Liver (tissue), 9 donors: ENCODE measurements around the gene DLG4. TPM values are rescaled to one million over a fixed set of nuclear protein-coding genes. Genes with fewer than 3 reads are reported as not detected.
A peak's percentile ranks its signal among the peaks of the same experiment; 100 is the strongest.

Source experiments
- DNase-seq: peaks from one replicate; pipeline ENCODE4 v3.0.0-alpha.2; 2017; ENCODE audit warnings: low spot score
- H3K27ac ChIP-seq, 2 donors: one replicate each; pipeline ENCODE4 v1.7.0; 2013; ENCODE audit warnings: inconsistent platforms in 2 of 2, low read length in 2 of 2, control low read depth in 1 of 2, low read depth in 1 of 2, mild to moderate bottlenecking in 1 of 2
- H3K27me3 ChIP-seq, 4 donors: one replicate each; pipeline versions ENCODE4 v1.6.1 to v1.7.0; 2013; ENCODE audit warnings: low read length in 3 of 4, inconsistent platforms in 1 of 4, mild to moderate bottlenecking in 1 of 4, moderate library complexity in 1 of 4; ENCODE audit not compliant: control insufficient read depth in 4 of 4, insufficient read depth in 4 of 4
- H3K36me3 ChIP-seq, 4 donors: one replicate each; pipeline versions ENCODE4 v1.6.1 to v1.7.0; 2013; ENCODE audit warnings: low read length in 3 of 4, mild to moderate bottlenecking in 3 of 4, low read depth in 1 of 4, moderate library complexity in 1 of 4; ENCODE audit not compliant: control insufficient read depth in 4 of 4, insufficient read depth in 3 of 4
- H3K4me1 ChIP-seq, 4 donors: one replicate each; pipeline versions ENCODE4 v1.6.1 to v1.7.0; 2013; ENCODE audit warnings: low read length in 3 of 4, mild to moderate bottlenecking in 3 of 4, moderate library complexity in 1 of 4; ENCODE audit not compliant: control insufficient read depth in 4 of 4, insufficient read depth in 4 of 4
- H3K4me3 ChIP-seq, 3 donors: one replicate each; pipeline versions ENCODE4 v1.6.1 to v1.7.0; 2013; ENCODE audit warnings: low read length in 3 of 3, control low read depth in 1 of 3, low read depth in 1 of 3, mild to moderate bottlenecking in 1 of 3
- H3K9ac ChIP-seq, 2 donors: one replicate each; pipeline ENCODE4 v1.7.0; 2013; ENCODE audit warnings: low read length in 2 of 2, mild to moderate bottlenecking in 2 of 2, moderate library complexity in 2 of 2, control low read depth in 1 of 2, low read depth in 1 of 2
- H3K9me3 ChIP-seq, 4 donors: one replicate each; pipeline versions ENCODE4 v1.6.1 to v1.7.0; 2013; ENCODE audit warnings: low read length in 3 of 4; ENCODE audit not compliant: control insufficient read depth in 4 of 4
- EGR1 ChIP-seq, 2 donors: IDR thresholded peaks; 2 replicates each; pipeline ENCODE4 v1.6.1; 2016 to 2018; ENCODE audit warnings: antibody characterized with exemption in 2 of 2, low read depth in 2 of 2
- FOXA1 ChIP-seq: IDR thresholded peaks from 2 replicates; pipeline ENCODE4 v1.6.1; 2016; ENCODE audit warnings: antibody characterized with exemption
- FOXA2 ChIP-seq: IDR thresholded peaks from 2 replicates; pipeline ENCODE4 v1.6.1; 2016; ENCODE audit warnings: antibody characterized with exemption
- GABPA ChIP-seq, 2 donors: IDR thresholded peaks in 1 of 2; conservative IDR thresholded peaks in 1 of 2; 2 replicates each; pipeline ENCODE4 v1.6.1; 2016; ENCODE audit warnings: antibody characterized with exemption in 2 of 2, mild to moderate bottlenecking in 1 of 2, moderate library complexity in 1 of 2
- HNF4A ChIP-seq, 2 donors: conservative IDR thresholded peaks; 2 replicates each; pipeline ENCODE4 v1.6.1; 2016; ENCODE audit warnings: antibody characterized with exemption in 2 of 2, mild to moderate bottlenecking in 2 of 2
- HNF4G ChIP-seq: IDR thresholded peaks from 2 replicates; pipeline ENCODE4 v1.6.1; 2016; ENCODE audit warnings: antibody characterized with exemption
- JUND ChIP-seq, 2 donors: IDR thresholded peaks; 2 replicates each; pipeline ENCODE4 v1.6.1; 2016; ENCODE audit warnings: antibody characterized with exemption in 2 of 2
- NR2F2 ChIP-seq: IDR thresholded peaks from 2 replicates; pipeline ENCODE4 v1.6.1; 2016; ENCODE audit warnings: antibody characterized with exemption
- RAD21 ChIP-seq, 2 donors: IDR thresholded peaks; 2 replicates each; pipeline ENCODE4 v1.6.1; 2016; ENCODE audit warnings: antibody characterized with exemption in 2 of 2, mild to moderate bottlenecking in 2 of 2
- RXRA ChIP-seq, 2 donors: IDR thresholded peaks; 2 replicates each; pipeline ENCODE4 v1.6.1; 2017 to 2018; ENCODE audit warnings: antibody characterized with exemption in 2 of 2, mild to moderate bottlenecking in 1 of 2
- SP1 ChIP-seq: IDR thresholded peaks from 2 replicates; pipeline ENCODE4 v1.6.1; 2018; ENCODE audit warnings: antibody characterized with exemption, mild to moderate bottlenecking
- TAF1 ChIP-seq: conservative IDR thresholded peaks from 2 replicates; pipeline ENCODE4 v1.6.1; 2016; ENCODE audit warnings: antibody characterized with exemption, mild to moderate bottlenecking
- YY1 ChIP-seq: IDR thresholded peaks from 2 replicates; pipeline ENCODE4 v1.6.1; 2016; ENCODE audit warnings: antibody characterized with exemption, mild to moderate bottlenecking
- WGBS: extraction: QIAGEN DNeasy Blood & Tissue Kit; methylation state at CpG from one replicate; pipeline ENCODE4 v1.1.7; 2013; 5-methylcytosine and 5-hydroxymethylcytosine counted together
- polyA plus RNA-seq, 2 donors: library from polyadenylated mRNA; stranded (reverse) in 1 of 2; unstranded in 1 of 2; fragments of 200-250 nt in 1 of 2; fragments of >200 nt in 1 of 2; fragmentation: Nextera tagmentation in 1 of 2; extraction: Ambion mirVana in 1 of 2; gene quantifications; one replicate each; pipeline versions ENCODE4 v1.2.1 to v1.2.3, GENCODE V29; 2013 to 2015
- total RNA-seq, 2 donors: library from RNA; depleted of rRNA; stranded (reverse); fragments of >200 nt; gene quantifications; one replicate each; pipeline ENCODE4 v1.2.3, GENCODE V29; 2014
- TF ChIP-seq, protein P1 (sequence below): IDR thresholded peaks from 2 replicates; pipeline ENCODE4 v1.6.1; 2016; ENCODE audit warnings: antibody characterized with exemption
- TF ChIP-seq, protein P2 (sequence below): IDR thresholded peaks from 2 replicates; pipeline ENCODE4 v1.6.1; 2016; ENCODE audit warnings: antibody characterized with exemption
- TF ChIP-seq, protein P3 (sequence below): IDR thresholded peaks from 2 replicates; pipeline ENCODE4 v1.6.1; 2016; ENCODE audit warnings: antibody characterized with exemption
- TF ChIP-seq, protein P4 (sequence below): fragments of 150-350 bp; IDR thresholded peaks from 2 replicates; pipeline ENCODE4 v1.5.1; 2017; ENCODE audit warnings: improper control_type of control experiment, low read depth, low read length; ENCODE audit not compliant: missing input control
- TF ChIP-seq, protein P5 (sequence below): IDR thresholded peaks from 2 replicates; pipeline ENCODE4 v1.6.1; 2016; ENCODE audit warnings: antibody characterized with exemption, mild to moderate bottlenecking
- donor health status: healthy.
- donor health status: healthy.
- donor health status: healthy.
- donor health status: healthy.
- donor health status: healthy.

DLG4 gene
- total and polyA plus RNA-seq, 4 donors = 0.40 to 5.7 (median 1.9) TPM

DNA sequence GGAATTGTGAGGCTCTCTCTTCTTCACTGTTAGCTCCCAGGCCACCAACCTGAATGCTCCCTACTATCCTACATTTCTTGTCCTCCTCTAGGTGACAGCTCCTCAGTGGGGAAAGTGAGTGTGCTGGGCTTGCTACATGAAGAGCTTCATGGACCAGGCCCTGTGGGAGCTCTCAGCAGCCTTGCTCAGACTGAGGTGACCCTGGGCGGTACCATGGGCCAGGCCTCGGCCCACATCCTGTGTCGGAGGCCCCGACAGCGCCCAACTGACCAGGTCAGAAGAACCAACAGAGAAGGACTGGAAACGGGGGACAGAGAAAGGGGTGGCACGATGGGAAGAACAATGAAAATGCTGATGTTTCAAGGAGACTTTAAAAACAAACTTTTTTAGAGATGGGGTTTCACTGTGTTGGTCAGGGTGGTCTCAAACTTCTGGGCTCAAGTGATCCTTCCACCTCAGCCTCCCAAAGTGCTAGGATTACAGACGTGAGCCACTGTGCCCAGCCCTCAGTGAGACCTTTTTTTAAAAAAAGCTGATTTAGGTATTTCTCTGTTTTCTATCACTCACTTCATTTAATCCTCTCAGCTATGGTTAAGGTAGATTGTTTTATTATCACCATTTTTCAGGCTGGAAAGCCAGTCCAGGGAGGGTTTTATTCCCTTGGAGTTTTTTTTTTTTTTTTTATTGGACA, 37.3 kb upstream of the DLG4 start:
- Histone ChIP-seq H3K9ac (no peak overlapping the region), H3K36me3 (peaks cover 0 to 15% (median 9%) of the 10 kb centered on the region in 4 donors)
- WGBS = 90% methylated on average over 8 of the region's 8 CpGs

More for the DNA sequence above, 37.3 kb upstream of the DLG4 start:
- DNase-seq = no peak
- peaks cover 11 to 47% (median 29%) of the 10 kb centered on the region in 4 donors for H3K4me1 ChIP-seq
- H3K4me3 ChIP-seq = no peak overlapping the region
- H3K9me3 ChIP-seq = no peaks in the 10 kb centered on the region
- H3K27ac ChIP-seq = peak overlapping the region; percentile 10 to 29
- H3K27me3 ChIP-seq = no peaks in the 10 kb centered on the region
- TF ChIP-seq RAD21 (IDR thresholded peaks at IDR 0.05) (no peak), SP1 (no peak), YY1 (no peak), FOXA1 (no peak), GABPA (IDR thresholded peaks at IDR 0.05 in 1 of 2, conservative IDR thresholded peaks at IDR 0.05 in 1 of 2) (no peak), RXRA (IDR thresholded peaks at IDR 0.05) (no peak), HNF4A (conservative IDR thresholded peaks at IDR 0.05) (no peak), FOXA2 (no peak), EGR1 (IDR thresholded peaks at IDR 0.05; ENCODE audit: low read depth in 2 of 2) (no peak), TAF1 (no peak), JUND (IDR thresholded peaks at IDR 0.05) (no peak), NR2F2 (no peak), HNF4G (no peak)
- TF ChIP-seq, protein P1, sequence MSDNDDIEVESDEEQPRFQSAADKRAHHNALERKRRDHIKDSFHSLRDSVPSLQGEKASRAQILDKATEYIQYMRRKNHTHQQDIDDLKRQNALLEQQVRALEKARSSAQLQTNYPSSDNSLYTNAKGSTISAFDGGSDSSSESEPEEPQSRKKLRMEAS = no peak
- TF ChIP-seq, protein P2, sequence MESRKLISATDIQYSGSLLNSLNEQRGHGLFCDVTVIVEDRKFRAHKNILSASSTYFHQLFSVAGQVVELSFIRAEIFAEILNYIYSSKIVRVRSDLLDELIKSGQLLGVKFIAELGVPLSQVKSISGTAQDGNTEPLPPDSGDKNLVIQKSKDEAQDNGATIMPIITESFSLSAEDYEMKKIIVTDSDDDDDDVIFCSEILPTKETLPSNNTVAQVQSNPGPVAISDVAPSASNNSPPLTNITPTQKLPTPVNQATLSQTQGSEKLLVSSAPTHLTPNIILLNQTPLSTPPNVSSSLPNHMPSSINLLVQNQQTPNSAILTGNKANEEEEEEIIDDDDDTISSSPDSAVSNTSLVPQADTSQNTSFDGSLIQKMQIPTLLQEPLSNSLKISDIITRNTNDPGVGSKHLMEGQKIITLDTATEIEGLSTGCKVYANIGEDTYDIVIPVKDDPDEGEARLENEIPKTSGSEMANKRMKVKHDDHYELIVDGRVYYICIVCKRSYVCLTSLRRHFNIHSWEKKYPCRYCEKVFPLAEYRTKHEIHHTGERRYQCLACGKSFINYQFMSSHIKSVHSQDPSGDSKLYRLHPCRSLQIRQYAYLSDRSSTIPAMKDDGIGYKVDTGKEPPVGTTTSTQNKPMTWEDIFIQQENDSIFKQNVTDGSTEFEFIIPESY = no peak
- TF ChIP-seq, protein P3, sequence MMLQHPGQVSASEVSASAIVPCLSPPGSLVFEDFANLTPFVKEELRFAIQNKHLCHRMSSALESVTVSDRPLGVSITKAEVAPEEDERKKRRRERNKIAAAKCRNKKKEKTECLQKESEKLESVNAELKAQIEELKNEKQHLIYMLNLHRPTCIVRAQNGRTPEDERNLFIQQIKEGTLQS = no peak
- TF ChIP-seq, protein P4, sequence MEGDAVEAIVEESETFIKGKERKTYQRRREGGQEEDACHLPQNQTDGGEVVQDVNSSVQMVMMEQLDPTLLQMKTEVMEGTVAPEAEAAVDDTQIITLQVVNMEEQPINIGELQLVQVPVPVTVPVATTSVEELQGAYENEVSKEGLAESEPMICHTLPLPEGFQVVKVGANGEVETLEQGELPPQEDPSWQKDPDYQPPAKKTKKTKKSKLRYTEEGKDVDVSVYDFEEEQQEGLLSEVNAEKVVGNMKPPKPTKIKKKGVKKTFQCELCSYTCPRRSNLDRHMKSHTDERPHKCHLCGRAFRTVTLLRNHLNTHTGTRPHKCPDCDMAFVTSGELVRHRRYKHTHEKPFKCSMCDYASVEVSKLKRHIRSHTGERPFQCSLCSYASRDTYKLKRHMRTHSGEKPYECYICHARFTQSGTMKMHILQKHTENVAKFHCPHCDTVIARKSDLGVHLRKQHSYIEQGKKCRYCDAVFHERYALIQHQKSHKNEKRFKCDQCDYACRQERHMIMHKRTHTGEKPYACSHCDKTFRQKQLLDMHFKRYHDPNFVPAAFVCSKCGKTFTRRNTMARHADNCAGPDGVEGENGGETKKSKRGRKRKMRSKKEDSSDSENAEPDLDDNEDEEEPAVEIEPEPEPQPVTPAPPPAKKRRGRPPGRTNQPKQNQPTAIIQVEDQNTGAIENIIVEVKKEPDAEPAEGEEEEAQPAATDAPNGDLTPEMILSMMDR = no peak
- TF ChIP-seq, protein P5, sequence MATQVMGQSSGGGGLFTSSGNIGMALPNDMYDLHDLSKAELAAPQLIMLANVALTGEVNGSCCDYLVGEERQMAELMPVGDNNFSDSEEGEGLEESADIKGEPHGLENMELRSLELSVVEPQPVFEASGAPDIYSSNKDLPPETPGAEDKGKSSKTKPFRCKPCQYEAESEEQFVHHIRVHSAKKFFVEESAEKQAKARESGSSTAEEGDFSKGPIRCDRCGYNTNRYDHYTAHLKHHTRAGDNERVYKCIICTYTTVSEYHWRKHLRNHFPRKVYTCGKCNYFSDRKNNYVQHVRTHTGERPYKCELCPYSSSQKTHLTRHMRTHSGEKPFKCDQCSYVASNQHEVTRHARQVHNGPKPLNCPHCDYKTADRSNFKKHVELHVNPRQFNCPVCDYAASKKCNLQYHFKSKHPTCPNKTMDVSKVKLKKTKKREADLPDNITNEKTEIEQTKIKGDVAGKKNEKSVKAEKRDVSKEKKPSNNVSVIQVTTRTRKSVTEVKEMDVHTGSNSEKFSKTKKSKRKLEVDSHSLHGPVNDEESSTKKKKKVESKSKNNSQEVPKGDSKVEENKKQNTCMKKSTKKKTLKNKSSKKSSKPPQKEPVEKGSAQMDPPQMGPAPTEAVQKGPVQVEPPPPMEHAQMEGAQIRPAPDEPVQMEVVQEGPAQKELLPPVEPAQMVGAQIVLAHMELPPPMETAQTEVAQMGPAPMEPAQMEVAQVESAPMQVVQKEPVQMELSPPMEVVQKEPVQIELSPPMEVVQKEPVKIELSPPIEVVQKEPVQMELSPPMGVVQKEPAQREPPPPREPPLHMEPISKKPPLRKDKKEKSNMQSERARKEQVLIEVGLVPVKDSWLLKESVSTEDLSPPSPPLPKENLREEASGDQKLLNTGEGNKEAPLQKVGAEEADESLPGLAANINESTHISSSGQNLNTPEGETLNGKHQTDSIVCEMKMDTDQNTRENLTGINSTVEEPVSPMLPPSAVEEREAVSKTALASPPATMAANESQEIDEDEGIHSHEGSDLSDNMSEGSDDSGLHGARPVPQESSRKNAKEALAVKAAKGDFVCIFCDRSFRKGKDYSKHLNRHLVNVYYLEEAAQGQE = no peak
